Ectodermal cell (in vitro differentiated cells): Measurements from ENCODE around the gene ZNF138. TPM values are rescaled to one million over a fixed set of nuclear protein-coding genes. Genes with fewer than 3 reads are reported as not detected.
A peak's percentile ranks its signal among the peaks of the same experiment; 100 is the strongest.
"Not testable (repeated sequence)": the region's sequence is repeated elsewhere in the genome, so short reads cannot be mapped to it uniquely, and the experiment has no call there.

Experiments
- H3K27ac ChIP-seq: 2 replicates; pipeline ENCODE4 v1.7.0; 2013; ENCODE audit warnings: mild to moderate bottlenecking, low read depth, low read length; ENCODE audit not compliant: insufficient read depth, poor library complexity, severe bottlenecking
- H3K27me3 ChIP-seq: 2 replicates; pipeline ENCODE4 v1.7.0; 2013; ENCODE audit warnings: mild to moderate bottlenecking, low read length; ENCODE audit not compliant: insufficient read depth, control insufficient read depth, poor library complexity, severe bottlenecking
- H3K36me3 ChIP-seq: one replicate; pipeline ENCODE4 v1.7.0; 2013; ENCODE audit warnings: low read length; ENCODE audit not compliant: control insufficient read depth, insufficient read depth
- H3K4me1 ChIP-seq: one replicate; pipeline ENCODE4 v1.7.0; 2013; ENCODE audit warnings: low read length; ENCODE audit not compliant: control insufficient read depth, insufficient read depth
- H3K4me3 ChIP-seq: 2 replicates; pipeline ENCODE4 v1.7.0; 2013; ENCODE audit warnings: low read depth, low read length, control low read depth; ENCODE audit not compliant: insufficient read depth
- H3K9me3 ChIP-seq: 2 replicates; pipeline ENCODE4 v1.7.0; 2013; ENCODE audit warnings: mild to moderate bottlenecking, low read length, moderate library complexity; ENCODE audit not compliant: control insufficient read depth
- WGBS, 2 experiments: methylation state at CpG; one replicate each; pipeline ENCODE4 v1.1.7; 2013; ENCODE audit warnings: missing lambda C conversion rate in 2 of 2; 5-methylcytosine and 5-hydroxymethylcytosine counted together
- polyA plus RNA-seq, 4 experiments: library from polyadenylated mRNA; stranded (reverse); fragments of 50-300 nt; gene quantifications; one replicate each; pipeline ENCODE4 v1.2.3, GENCODE V29; 2013

ZNF138 gene
- 28.0 TPM for polyA plus RNA-seq (2013, experiment 1 of 4)
- 27.2 TPM for polyA plus RNA-seq (2013, experiment 2 of 4)
- polyA plus RNA-seq (2013, experiment 3 of 4) = 22.3 TPM
- polyA plus RNA-seq (2013, experiment 4 of 4) = 25.7 TPM

- Histone ChIP-seq H3K36me3 (peaks cover 8% of the 10 kb centered on the region), H3K27ac (peak within 1 kb of the TSS; percentile 99), H3K9me3 (no peaks in the 10 kb centered on the region), H3K4me1 (peaks cover 7% of the 10 kb centered on the region), H3K4me3 (peak within 1 kb of the TSS; percentile 73), H3K27me3 (no peaks in the 10 kb centered on the region)
- WGBS, 2 experiments = 0% methylated on average over 32 of the region's 32 CpGs
Observed at GRCh38 chr7:64794171-64794844, at the start of gene ZNF138. TSS of gene ZNF138 (plus strand) at chr7:64794428. CDS start at chr7:64794569, 141 bp downstream.

GRCh38 chr7:64744680-64745079, 49.5 kb upstream of the ZNF138 start:
- Histone ChIP-seq H3K27me3 (no peaks in the 10 kb centered on the region), H3K4me1 (no peaks in the 10 kb centered on the region), H3K4me3 (no peak overlapping the region), H3K36me3 (no peaks in the 10 kb centered on the region), H3K27ac (no peak overlapping the region), H3K9me3 (no peaks in the 10 kb centered on the region)
- WGBS, 2 experiments = 78 to 92% methylated on average over 3 to 4 of the region's 4 CpGs

GRCh38 chr7:64747802-64748201, 46.4 kb upstream of the ZNF138 start:
- no peak overlapping the region for H3K4me3 ChIP-seq
- H3K36me3 ChIP-seq = no peaks in the 10 kb centered on the region
- no peaks in the 10 kb centered on the region for H3K27me3 ChIP-seq
- peaks cover 6% of the 10 kb centered on the region for H3K9me3 ChIP-seq
- H3K4me1 ChIP-seq = no peaks in the 10 kb centered on the region
- H3K27ac ChIP-seq = no peak overlapping the region

GRCh38 chr7:64753032-64753431, 41.2 kb upstream of the ZNF138 start:
- Histone ChIP-seq H3K27ac (no peak overlapping the region), H3K4me3 (no peak overlapping the region), H3K36me3 (no peaks in the 10 kb centered on the region), H3K9me3 (peaks cover 10% of the 10 kb centered on the region), H3K27me3 (no peaks in the 10 kb centered on the region), H3K4me1 (no peaks in the 10 kb centered on the region)
- 72 to 80% methylated on average over 2 of the region's 2 CpGs for WGBS, 2 experiments

- Histone ChIP-seq H3K27ac (no peak overlapping the region), H3K36me3 (no peaks in the 10 kb centered on the region), H3K4me3 (no peak overlapping the region), H3K9me3 (peaks cover 10% of the 10 kb centered on the region), H3K27me3 (no peaks in the 10 kb centered on the region), H3K4me1 (no peaks in the 10 kb centered on the region)
- 77 to 79% methylated on average over 3 of the region's 3 CpGs for WGBS, 2 experiments
Observed at GRCh38 chr7:64755865-64756264, 38.4 kb upstream of the ZNF138 start.

GRCh38 chr7:64758151-64758550, 36.1 kb upstream of the ZNF138 start:
- Histone ChIP-seq H3K4me3 (no peak overlapping the region), H3K9me3 (peaks cover 4% of the 10 kb centered on the region), H3K27ac (no peak overlapping the region), H3K27me3 (no peaks in the 10 kb centered on the region), H3K36me3 (no peaks in the 10 kb centered on the region), H3K4me1 (no peaks in the 10 kb centered on the region)
- WGBS, 2 experiments = 71 to 75% methylated on average over 3 of the region's 3 CpGs

- no peak overlapping the region for H3K4me3 ChIP-seq
- H3K27ac ChIP-seq = no peak overlapping the region
- no peaks in the 10 kb centered on the region for H3K27me3 ChIP-seq
- H3K36me3 ChIP-seq = no peaks in the 10 kb centered on the region
- H3K4me1 ChIP-seq = no peaks in the 10 kb centered on the region
- H3K9me3 ChIP-seq = peaks cover 3% of the 10 kb centered on the region
Observed at GRCh38 chr7:64768824-64769223, 25.4 kb upstream of the ZNF138 start.

- Histone ChIP-seq H3K4me3 (no peak overlapping the region), H3K4me1 (no peaks in the 10 kb centered on the region), H3K27me3 (no peaks in the 10 kb centered on the region), H3K27ac (no peak overlapping the region), H3K9me3 (peaks cover 2% of the 10 kb centered on the region), H3K36me3 (no peaks in the 10 kb centered on the region)
- 87 to 91% methylated on average over 2 of the region's 2 CpGs for WGBS, 2 experiments
Observed at GRCh38 chr7:64774204-64774842, 19.9 kb upstream of the ZNF138 start.

GRCh38 chr7:64775289-64775688, 18.9 kb upstream of the ZNF138 start:
- H3K36me3 ChIP-seq = no peaks in the 10 kb centered on the region
- peaks cover 2% of the 10 kb centered on the region for H3K9me3 ChIP-seq
- no peaks in the 10 kb centered on the region for H3K4me1 ChIP-seq
- no peak overlapping the region for H3K27ac ChIP-seq
- WGBS, 2 experiments = 77 to 84% methylated on average over 3 of the region's 3 CpGs
- H3K4me3 ChIP-seq = no peak overlapping the region
- H3K27me3 ChIP-seq = no peaks in the 10 kb centered on the region

- not testable (repeated sequence) for H3K27ac ChIP-seq, H3K9me3 ChIP-seq, H3K4me1 ChIP-seq, H3K27me3 ChIP-seq, H3K4me3 ChIP-seq, H3K36me3 ChIP-seq
- 67 to 73% methylated on average over 18 to 23 of the region's 23 CpGs for WGBS, 2 experiments
Observed at GRCh38 chr7:64784842-64785241, 9.4 kb upstream of the ZNF138 start.
